NCI-H2029 (cell line): ENCODE results near the gene ABCB9.

Experiments used
- DNase-seq: peaks from one replicate; lab custom pipeline; 2025; lab: John Stamatoyannopoulos, UW

ABCB9 gene

DNA sequence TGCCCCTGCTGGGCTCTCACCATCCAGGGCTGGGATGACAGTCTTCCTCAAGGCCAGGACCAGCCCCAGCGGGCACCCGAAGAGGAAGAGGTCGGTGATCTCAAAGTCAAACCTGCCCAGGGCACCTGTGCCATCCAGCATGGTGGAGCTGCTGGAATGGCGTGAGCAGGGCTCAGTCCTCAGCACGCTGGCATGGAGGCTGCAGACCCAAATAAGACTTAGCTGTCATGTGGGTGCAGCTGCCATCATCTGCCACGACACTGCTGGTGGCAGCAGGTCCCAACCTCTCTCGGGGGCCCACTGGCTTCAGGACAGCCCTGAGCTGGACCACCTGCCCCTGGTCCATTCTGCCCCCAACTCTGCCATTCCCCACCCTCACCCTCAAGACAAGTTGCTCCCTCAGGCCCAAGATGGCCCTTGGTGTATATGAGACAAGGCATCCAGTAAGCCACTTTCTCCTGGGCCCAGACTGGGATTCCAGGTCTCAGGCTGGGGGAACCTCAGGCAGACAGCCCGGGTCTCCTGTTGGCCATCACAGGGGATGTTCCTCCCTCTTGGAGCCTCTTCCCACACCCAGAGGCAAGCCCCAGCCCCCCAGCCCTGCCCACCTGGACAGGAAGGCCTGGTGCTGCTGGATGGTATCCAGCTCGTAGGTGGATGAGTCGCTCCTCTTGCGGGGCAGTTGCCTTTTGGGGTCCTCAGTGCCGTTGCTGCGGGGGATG is 28.7 kb upstream of the ABCB9 start:
- DNase-seq = no peak

DNA sequence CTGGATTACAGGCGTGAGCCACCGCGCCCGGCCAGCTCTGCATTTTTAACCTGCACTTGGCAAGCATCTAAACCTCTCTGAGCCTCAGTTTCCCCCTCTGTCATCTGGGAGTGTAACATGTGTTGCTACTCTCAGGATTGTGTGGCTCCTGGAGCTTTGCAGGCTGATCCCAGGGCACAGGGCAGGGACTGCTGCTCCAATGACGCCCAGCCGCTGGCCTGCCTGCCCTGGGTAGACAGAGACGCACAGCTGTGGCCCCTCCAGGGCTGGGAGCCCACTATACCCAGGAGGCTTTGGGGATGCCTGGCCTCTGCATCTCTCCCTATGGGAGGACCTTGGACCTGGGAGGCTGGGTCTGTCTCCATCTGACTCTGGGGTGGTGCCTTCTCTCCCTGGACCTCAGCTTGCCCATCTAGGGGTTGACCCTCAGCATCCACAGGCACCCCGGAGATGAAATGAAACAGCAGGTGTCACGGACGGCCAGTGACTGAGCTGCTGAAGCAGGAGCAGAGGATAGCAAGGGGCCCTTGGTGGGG is 27.9 kb upstream of the ABCB9 start:
- DNase-seq = no peak

DNA sequence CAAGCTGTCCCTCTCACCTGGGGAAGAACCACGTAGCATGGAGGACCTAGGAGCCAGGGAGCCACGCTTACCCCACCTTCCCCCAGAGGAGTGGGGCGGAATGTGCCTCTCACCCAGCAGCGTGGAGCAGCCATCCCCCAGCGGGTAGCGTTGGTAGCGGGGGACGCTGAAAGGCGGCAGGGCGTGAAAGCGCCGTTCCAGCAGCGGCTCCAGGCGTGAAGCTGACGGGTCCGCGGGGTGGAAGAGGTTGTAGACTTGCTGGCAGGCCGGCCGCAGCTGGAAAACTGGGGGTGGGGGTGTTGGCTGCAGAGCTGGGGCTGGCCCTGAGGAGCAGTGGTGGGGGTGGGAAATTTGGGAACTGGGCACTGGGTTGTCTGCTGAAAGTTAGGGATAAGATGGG is 26.1 kb upstream of the ABCB9 start:
- no peak for DNase-seq

DNA sequence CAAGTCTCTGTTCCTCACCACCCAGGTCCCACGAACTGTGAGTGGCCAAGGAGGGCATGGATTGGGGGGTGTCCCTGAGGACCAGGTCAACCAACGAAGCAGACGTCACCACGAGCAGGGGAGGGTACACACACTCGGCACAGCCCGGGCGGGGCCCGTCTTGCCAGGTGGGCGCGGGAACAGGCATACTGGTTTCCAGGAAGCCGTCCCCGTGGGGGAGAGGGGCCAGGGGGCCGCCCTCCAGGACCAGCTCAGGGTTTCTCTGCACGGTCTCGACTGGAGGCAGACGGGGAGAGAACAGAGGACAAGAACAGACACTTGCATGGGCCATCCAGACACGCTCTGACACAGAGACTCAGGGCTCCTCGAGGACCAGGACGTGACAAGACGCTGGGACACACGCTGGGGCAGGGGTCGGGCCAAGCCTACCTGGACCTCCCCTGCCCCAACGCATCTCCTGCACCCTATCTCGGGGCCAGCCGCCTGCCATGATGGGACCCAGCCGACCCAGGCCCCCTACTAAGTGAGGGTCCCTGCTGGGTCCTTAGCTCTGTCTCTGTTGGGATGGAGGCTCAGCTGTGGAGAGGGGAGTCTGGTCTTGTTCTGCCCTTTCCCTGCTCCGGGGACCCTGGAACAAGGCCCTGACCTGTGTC is 25.5 kb upstream of the ABCB9 start:
- DNase-seq = no peak

DNA sequence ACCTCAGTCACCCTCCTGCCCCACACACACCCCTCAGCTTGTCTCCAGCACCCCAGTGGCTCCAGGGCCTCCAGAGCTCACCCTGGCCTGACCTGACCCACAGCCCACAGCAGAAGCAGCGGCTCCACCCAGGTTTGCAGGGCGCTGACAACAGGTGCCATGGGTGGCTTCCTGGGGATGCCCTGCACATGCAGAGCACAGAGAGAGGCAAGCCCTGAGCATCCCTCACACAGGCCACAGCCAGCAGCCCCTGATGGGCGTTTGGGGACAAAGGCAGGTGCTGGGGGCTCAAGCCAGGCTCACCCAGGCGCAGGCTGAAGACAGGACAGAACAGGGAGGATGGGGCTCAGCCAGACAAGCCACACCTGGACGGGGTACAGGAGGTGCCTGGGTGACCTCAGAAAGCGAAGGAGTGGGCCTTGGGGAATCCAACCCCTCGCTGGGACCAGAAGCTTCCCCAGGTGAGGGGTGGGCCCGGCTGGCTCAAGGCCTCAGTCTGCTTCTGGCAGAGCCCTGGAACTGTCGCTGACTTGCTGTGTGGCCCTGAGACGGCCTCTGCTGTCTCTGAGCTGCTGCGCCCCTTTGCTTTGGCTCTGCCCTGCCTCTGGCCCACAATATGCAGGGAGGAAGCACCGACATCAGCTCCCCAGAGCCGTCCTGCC is 24.8 kb upstream of the ABCB9 start:
- no peak for DNase-seq

DNA sequence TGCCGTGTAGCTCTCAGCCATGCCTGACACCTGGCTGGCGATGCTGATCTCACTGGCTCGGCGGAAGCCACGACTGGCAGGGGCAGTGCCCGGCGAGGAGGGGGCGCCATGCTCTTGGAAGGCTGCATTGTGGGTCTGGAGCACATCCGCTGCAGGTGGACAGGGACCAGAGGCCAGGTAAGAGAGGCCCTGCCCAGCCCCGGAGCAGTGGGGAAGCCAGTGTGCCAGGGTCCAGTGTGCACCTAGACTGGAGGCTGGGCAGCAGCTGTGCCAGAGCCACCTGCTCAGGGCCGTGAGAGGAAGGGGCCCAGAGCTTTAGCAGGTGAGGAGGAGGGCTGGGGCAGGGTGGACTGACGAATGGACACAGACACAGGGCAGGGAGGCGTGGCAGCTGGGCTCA is 24.3 kb upstream of the ABCB9 start:
- DNase-seq = no peak

DNA sequence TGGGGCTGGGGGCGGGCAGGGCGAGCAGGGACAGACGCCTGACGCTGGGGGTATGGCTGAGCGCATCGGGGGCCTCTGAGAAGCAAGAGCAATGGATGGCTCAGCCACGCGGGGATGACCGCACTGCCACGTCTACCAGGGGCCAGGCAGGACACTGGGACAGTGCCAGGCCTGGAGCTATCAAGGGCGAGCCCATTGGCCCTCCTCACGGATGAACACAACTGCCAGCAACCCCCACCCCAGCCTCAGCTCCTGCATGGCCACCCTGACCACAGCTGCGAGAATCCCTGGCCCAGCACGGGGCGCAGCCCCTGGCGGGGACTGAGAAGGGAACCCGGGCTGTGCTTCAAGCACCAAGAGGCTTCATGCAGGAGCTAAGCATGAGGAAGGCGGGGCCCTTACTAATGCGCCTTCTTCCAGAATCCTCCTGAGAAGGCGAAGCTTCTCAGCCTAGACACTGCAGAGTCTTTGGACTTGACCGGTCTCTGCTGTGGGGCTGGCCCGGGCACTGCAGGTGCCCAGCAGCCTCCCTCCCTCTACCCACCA is 23.7 kb upstream of the ABCB9 start:
- DNase-seq = no peak

DNA sequence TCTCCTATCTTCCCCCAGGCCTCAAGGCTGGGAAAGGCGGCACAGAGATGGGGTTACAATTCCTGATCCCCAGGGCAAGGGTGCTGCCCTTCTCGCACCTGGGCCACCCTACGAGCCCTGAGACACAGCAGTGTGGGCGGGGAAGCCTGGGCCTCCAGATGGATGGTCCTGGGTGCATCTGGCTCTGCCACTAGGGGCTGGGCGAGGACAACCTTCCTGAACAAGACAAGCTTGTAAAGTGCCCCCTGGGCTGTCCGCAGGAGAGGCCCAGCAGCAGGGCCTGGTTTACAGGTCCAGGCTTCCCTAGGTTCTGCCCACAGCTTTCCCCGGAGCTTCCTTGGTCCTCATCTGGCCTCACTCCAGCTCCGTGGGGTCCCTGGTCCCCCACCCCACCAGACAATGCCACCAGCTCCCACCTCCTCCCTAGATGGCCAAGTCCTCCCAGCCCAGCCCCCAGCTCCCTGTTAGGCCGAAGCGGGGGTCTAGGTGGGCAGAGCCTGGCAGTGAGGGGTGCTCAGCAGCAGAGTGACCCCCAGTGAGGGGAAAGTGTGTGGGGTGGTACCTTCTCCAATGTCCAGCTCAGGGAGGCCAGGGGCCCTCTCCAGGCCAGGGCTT is 23.1 kb upstream of the ABCB9 start:
- DNase-seq = no peak

DNA sequence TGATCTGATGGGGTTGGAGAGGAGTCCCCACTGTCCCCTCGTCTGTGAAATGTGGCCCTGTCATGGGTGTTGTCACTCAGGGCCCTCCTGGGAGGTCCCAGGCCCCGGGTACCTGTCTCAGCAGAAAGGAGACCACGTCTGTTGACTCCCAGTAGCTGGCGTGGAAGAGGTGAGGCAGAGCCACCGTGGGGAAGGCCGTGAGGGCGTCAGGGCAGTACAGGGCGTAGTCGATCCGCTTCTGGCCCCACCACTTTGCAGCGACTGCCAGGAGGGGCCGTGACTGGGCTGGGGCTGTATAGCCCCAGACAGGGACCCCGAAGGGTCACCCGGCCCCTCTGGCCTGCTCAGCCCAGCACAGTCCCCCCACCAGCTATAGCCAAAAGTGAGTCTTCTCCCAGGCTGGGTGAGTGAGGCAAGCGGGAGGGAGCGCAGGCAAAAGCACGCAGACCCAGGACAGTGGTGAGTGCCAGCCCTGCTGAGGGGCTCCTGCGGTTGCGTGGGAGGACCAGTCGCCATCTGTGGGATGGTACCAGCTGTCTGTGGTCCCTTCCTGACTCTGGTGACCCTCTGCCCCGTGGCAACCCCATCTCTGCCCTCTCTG is 22.4 kb upstream of the ABCB9 start:
- no peak for DNase-seq

DNA sequence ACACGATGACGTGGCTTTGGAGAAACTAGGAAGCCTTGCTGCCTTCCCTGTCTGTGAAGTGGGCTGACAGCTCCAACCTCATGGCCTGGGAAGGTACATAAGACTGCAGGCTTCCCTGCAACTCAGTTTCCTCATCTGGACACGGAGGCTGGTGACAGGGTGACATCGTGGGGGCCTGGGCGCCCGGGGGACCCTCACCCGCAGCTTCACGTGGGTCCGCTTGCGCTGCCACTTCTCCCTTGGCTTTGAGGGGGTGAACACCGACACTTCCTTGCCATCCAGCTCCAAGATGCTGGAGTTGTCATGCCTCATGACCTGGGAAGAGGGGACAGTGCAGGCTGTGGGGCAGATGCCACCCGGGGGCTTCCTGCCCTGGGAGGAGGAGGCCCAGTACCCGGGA is 21.8 kb upstream of the ABCB9 start:
- DNase-seq = no peak

DNA sequence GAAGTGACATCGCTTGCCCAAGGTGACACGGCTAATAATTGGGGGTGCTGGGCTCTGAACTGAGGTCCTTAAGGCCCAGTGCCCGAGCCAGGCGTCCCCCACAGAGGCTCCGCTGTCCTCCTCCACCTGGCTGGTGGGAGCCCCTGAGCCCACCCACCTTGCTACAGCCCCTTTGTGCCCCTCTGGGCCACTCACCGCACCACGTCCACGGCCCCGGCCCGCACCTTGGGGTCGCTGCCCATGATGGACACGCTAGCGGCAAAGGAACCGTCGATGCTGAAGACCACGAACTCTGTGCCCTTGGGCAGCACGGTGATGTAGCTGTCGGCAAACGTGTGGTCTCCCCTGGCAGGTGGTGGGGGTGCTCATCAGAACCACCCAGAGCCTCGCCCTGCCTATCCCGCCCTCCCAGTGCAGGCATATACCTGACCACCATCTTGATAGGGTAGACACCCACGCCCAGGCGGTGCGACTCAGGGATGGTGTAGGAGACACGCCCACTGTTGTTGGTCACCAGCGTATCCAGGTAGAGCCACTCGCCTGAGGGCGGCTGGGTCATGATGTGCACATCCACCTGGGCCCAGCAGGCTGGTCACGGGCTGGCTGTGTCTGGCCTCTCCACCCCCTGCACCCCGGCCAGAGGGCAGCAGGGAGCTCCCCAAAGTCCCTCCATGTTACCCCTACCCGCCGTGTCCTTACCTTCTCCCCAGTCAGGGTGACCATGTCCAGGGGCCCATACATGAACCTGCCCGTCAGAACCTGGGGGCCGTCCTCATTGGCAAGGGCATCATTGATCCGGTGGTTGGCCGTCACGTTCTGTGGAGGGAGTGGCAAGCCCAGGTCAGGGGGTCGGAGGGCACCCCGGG is 21.1 kb upstream of the ABCB9 start:
- no peak for DNase-seq

DNA sequence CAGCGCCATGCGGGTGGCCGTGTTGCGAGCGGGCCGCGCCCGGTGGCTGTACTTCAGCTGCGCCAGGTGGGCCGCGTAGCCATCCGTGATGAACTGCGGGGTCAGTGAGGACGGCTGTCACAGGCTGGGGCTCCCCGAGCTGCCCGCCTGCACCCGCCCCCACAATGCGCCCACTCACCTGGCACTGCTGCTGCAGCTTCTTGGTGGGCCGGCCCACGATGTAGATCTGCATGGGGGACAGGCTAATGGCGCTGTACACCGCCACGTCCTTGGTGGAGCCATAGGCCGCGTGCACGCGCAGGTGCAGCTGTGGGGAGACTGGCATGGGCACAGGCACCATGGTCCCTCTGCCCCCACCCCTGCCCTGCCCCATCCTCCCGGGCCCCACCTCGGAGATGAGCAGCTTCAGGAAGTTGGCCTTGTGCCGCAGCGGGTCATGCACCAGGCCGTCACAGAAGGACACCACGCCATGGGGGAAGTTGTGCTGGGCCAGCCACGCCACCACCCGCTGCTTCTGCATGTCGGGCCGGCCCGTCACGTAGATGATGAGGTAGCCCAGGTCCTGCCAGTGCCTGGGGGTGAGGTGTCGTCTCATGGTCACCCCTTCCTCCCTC is 20.1 kb upstream of the ABCB9 start:
- no peak for DNase-seq

DNA sequence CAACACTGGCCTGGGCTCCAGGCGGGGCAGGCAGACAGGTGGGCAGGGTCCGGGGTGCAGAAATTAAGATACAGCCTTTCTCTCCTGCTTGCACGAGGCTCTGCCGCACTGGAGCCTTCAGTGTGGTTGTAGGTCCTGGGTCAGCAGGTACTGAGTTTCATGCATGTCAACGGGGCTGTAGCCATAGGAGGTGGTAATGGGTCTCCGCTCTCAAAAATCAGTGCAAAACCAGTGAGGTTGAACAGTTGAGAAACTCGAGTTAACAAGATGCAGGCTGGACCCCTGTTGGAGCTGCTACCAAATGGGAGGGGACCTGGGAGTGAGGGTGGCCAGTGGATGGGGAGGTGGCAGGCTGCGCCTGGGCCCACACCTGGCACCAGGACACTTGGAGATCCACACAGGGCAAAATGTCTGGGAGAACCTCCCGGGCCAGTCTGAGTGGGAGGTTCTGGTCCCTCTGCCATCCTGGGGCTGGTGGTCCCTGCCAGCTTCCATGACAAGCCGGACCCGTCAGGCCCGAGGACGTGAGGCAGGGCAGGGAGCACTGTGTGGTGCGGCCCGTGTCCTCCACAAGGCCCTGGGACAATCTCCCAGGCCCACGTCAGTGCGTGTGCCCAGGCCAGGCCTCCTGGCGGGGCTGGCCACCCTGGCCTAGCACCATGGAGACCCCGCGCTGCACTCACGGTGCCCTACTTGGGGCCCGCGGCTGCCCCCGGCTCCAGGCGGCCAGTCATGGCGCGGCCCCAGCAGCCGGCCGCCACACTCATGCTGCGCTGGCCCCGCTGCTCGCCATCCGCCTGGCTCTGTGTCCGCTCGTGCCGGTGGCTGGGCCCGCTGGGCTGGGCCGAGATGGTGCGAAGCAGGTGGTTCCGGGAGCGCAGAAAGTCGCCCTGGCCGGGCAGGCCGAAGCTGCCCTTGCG is 19.3 kb upstream of the ABCB9 start:
- DNase-seq = no peak

DNA sequence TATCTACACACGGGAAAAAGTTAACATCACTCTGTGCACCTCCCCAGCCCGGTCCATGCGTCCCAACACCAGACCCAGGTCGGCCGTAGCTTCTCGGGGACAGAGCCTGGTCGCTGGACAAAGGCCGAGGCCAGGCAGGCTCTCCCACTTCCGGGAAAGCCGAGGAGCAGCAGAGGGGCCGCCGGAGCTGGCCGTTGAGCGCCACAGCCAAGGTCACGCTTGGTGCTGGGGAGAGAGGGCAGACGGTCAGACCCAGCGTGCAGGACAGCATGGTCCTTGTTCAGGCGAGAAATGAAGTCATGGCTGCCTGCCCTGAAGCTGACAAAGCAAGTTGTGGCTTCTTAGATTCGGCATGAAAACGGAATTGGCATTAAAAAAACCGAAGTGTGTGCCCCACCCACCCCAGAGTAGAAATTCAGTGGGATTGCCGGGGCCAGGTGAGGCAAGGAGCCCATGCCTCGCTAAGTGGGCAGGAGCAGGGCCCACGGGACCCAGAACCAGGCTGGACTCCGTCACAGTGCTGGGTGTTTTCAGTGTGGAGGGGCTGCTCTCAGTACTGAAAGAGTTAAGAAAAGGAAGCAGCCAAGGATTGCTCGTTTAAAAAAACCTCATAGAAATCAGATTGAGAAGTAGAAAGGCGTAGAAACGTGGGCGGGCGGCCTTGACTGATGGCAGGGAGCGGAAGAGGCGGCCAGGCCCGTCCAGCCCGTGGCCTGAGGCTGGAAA is 18.5 kb upstream of the ABCB9 start:
- no peak for DNase-seq

DNA sequence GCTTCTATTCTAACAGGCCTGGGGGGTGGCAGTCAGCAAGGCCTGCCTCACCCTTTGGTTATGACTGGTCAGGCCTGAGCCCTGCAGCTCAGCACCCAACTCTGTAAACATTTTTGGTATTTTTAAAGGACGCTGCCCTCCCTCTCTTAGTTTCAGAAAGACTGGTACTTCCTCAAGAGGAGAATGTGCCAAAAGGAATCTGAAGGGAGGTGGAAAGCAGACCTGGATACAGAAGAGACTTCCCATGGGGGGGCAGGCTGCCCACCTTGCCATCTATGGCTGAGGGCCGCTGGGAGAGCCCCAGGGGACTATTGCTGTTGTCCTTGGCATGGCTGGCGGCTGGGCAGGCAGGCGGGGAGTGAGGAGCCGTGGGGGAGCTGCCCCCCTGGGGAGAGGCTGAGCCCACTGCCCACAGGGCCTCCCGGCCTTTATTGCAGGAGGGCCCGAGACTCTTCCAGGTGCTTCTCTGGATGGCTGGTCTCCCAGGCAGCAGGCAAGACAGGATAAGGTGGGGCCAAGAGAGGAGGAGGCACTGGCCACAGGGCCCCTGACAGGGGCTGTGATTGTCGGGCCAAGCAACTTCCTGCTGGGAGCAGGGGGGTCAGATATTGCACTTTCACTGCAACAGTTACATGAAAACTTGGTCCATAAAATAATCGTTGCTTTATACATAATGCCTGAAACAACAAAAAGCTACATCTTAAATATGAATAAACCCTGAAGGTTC is 17.7 kb upstream of the ABCB9 start:
- no peak for DNase-seq

DNA sequence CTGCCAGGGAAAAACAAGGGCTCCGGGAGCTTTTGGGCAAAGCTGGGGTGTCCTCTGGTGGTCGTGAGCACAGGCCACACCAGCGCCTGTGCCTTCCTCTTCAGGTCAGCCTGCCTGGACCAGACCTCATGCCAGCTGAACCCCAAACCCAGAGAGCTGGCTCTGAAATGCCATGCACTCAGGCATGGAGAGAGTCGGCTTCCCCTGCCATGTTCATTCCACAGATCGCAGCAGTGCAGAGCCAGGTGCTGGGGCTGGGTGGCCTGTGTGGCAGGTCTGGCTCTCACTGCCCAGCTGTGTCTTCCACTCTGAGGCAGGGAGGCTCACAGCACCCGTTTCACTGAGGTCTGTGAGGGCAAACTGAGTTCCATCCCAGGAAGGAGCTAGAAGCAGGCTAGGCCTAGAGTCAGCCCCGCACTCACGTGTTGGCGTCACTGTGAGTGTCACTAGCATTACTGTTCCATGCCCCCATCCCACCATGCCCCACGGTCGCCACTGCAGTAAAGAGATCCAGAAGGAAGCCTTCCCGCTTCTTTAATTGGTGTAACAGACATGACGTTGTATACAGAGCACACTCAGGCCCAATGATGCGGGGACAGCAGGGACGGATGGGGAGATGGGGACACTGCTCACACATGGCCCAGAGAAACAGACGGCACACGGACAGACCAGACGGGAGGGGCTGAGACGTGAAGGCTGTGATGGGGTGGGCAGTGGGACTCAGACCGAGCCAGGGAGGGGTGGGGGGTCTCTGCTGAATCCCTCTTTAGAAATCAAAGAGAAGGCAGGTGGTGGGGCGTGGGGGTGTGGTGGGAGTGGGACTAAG is 16.9 kb upstream of the ABCB9 start:
- no peak for DNase-seq

DNA sequence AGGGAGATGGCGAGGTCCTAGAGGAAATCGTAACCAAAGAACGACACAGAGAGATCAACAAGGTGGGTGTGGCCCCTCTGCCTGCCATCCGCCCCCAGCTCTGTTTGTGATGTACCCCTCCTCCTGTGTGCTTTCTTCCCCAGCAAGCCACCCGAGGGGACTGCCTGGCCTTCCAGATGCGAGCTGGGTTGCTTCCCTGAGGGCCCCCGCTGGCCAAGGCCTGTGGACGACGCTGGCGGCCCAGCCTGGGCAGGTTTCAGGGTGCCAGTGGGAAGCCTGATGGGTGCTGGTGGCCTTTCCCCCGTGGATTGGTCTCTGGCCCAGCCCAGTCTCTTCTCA is 16.2 kb upstream of the ABCB9 start:
- no peak for DNase-seq
